NCI-H1436 treated with DMSO at 0.1 percent for 48 hours (cell line): Measurements from ENCODE around the gene CFAP46.

Experiments
- DNase-seq: peaks from one replicate; lab custom pipeline; 2025; lab: John Stamatoyannopoulos, UW

The CFAP46 gene

DNA sequence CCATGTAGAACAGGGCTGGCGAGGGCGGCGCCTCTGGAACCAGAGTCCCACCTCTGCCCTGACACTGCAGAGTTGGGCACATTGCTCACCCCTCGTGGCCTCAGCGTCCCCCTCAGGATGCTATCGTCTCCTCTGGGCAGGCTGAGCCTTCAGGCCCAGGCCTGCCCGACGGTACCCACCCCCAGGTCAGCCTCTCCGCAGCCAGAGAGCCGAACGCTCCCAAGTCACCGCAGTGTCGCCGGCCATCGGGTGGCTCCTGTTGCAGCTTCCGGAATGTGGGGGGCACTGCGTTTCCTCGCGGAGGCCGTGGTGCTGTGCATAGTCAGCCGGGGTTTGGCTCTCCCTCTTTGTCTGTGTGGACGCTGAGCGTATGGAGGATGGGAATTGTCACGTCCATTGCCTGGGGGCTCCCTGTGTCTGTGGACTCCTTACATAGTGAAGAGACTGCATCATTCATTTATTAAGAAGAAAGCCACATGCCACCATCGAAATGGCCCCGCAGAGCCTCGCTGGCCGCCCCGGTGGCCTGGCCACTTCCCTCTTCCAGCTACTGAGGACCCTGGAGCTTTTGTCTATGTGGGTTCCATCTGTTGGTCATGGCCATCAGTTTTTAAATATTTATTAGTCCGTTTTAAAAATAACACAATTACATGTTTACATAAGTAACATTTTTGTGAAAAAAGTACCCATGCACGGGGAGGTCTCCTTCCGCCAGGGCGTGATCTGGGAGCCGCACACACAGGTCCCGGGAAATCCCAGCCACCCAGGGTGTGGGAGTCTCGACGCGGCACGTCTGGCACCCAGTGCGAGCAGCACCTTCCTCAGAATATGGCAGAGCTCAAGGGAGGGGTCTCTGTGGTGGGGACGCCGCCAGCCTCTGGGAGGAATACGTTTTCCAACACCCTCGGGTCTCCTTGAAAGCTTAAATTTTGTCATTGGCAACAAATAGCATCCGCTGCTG lies 172.0 kb downstream of the CFAP46 start:
- DNase-seq, result no peak

GRCh38 chr10:132768346-132769248 lies 173.8 kb downstream of the CFAP46 start:
- no peak for DNase-seq

GRCh38 chr10:132766291-132766690 lies 176.1 kb downstream of the CFAP46 start:
- DNase-seq, result no peak

DNA sequence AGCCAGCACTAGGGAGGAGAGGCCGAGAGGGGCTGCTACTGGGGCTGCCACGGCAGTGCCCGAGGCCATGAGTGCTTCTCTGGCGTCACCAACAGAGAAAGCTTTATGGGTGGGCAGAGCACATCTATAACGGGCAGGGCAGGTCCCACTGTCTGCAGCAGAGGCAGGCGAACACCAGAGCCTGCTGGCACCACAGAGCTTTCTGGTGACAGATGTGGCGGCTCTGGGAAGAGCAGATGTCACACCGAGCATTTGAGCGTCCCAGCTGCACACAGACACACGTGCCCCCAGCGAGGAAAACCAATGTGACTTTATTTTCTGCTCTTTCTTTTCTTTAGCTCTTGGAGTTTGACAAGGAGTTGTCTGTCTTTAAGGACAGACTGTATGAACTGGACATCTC lies 176.9 kb downstream of the CFAP46 start:
- DNase-seq, result no peak

- DNase-seq, result no peak
These were observed 178.3 kb downstream of the CFAP46 start for GRCh38 chr10:132764108-132764507.

- DNase-seq, result no peak
These were observed 178.8 kb downstream of the CFAP46 start for GRCh38 chr10:132763545-132763944.

DNA sequence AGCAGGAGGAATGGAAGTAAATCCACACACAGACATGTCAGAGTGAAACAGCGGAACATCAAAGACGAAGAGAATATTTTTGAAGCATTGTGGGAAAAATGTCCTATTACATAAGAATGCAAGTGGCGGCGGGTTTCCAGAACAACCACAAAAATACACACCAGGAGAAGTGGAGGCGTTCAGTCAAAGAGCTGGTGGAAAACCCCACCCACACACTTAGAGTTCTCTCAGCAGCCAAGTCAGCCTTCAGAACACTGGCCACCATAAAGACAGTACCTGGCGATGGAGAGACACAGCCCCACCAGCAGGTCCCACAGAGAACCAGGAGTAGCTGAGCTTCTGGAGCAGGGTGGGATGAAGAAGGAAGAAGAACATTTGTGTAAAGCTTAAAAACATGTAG lies 180.1 kb downstream of the CFAP46 start:
- no peak for DNase-seq

DNA sequence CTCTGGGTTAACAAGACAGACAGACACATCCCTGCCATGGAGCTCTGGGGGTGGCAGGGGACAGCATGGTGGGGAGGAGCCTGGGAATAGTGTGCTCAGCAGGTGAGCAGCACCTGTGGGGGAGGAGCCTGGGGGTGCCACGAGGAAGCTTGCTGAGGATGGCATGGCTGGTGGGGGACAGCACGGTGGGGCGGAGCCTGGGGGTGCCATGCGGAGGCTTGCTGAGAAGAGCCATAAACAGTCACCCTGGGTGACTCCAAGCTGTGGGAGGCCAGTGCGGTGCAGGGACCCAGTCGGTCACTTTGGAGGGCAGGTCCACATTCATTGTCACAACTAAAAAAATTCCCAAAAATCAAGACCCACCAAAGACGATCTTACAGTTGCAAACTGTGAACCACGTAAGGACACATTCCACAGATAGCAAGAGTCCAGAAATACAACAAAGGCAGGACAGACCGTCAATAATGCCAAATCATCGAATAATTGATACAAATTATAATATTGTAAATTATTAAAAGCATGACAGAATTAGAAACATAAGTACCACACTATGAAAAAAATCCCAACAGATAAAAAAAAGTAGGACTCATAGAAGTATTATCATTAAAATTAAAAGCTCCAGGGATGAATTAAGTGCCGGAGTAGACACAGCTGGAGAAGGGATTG lies 180.8 kb downstream of the CFAP46 start:
- no peak for DNase-seq

DNA sequence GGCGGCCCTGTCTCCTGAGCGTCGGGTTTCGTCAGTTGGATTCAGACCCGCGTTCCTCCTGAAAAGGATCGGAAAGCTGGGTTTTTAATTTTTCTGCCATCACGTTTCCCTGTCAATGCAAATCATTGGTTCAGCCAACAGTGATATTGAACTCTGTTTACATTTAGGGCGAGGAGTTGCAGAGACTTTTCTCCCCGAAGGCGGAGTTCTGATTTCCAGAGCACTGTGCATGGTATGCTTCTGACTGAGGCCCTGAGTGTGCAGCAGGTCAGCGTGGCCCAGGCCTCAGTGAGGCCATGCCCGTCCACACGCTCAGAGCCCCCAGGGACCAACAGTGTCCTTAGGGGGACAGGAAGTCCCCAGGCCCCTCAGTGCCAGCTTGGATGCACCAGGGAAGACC lies 183.5 kb downstream of the CFAP46 start:
- DNase-seq, result no peak
